Right lobe of liver (tissue), 6 donors: ENCODE measurements around the gene UNKL. TPM values are rescaled to one million over a fixed set of nuclear protein-coding genes. Genes with fewer than 3 reads are reported as not detected.

Source experiments
- ATAC-seq, 4 donors: fragments of 200-7000 bp; cut with Tn5 transposase; one replicate each; pipeline ENCODE4 v1.9.1; 2020; ENCODE audit warnings: mild to moderate bottlenecking in 4 of 4, moderate library complexity in 4 of 4
- DNase-seq, 3 donors: peaks; one replicate each; pipeline ENCODE4 v3.0.0-alpha.2; 2020
- H3K27ac ChIP-seq, 3 donors: fragments of 200-600 bp; one replicate each; pipeline ENCODE4 v1.8.0; 2022
- H3K27me3 ChIP-seq, 2 donors: fragments of 200-600 bp; one replicate each; pipeline ENCODE4 v1.8.0; 2022
- H3K36me3 ChIP-seq, 4 donors: fragments of 200-600 bp; sonication (generic) in 1 of 4; one replicate each; pipeline versions ENCODE4 v1.5.1 to v1.8.0; 2017 to 2022; ENCODE audit warnings: control low read depth in 1 of 4
- H3K4me1 ChIP-seq, 4 donors: fragments of 200-600 bp; sonication (generic) in 1 of 4; one replicate each; pipeline versions ENCODE4 v1.5.1 to v1.8.0; 2017 to 2022; ENCODE audit warnings: control low read depth in 1 of 4
- H3K4me3 ChIP-seq, 3 donors: fragments of 200-600 bp; one replicate each; pipeline ENCODE4 v1.8.0; 2022
- H3K9me3 ChIP-seq, 4 donors: fragments of 200-600 bp; sonication (generic) in 1 of 4; one replicate each; pipeline versions ENCODE4 v1.5.1 to v1.8.0; 2017 to 2022; ENCODE audit warnings: control low read depth in 1 of 4
- CTCF ChIP-seq, 4 donors: fragments of 200-600 bp in 3 of 4; fragments of 450-650 bp in 1 of 4; IDR thresholded peaks; one replicate each; pipeline versions ENCODE4 v1.5.1 to v1.8.0; 2016 to 2022; ENCODE audit warnings: antibody characterized with exemption in 4 of 4, mild to moderate bottlenecking in 2 of 4
- POLR2A ChIP-seq: fragments of 450-650 bp; IDR thresholded peaks from one replicate; pipeline ENCODE4 v1.6.1; 2017; ENCODE audit warnings: antibody characterized with exemption, mild to moderate bottlenecking
- WGBS: methylation state at CpG from one replicate; pipeline ENCODE4 v1.1.6; 2018; ENCODE audit warnings: low coverage, low lambda C conversion rate; ENCODE audit not compliant: insufficient coverage; ENCODE audit errors: missing lambda C conversion rate; 5-methylcytosine and 5-hydroxymethylcytosine counted together
- intact Hi-C, 2 donors: fragments of 100-400 bp; cut with DNase I; formaldehyde crosslinking; loops; one replicate each; pipeline versions ENCODE4 v1.11.2 to v1.14.1; 2022
- total RNA-seq, 6 experiments: library from RNA; depleted of rRNA in 2 of 6; stranded (reverse); fragments of >200 nt in 2 of 6; fragmentation: NEBNext Ultra II Directional in 3 of 6; extraction: Animal tissue kit (Norgen Biotek cat#: 25700) in 3 of 6; gene quantifications; one replicate each; pipeline versions ENCODE4 v1.1.0 to v1.2.4, GENCODE V29; 2016 to 2023
- donor health status: DM: no; HTN: yes; CAD: no.
- donor health status: DM: no; HTN: no; CAD: no.
- donor health status: DM: no; HTN: no; CAD: no.
- donor health status: DM: no; HTN: yes; CAD: no.
- donor health status: DM: no; HTN: yes; CAD: no.

The UNKL gene
- total RNA-seq, 6 experiments from 2014 or later: 9.0 to 14.2 (median 12.0) TPM

DNA sequence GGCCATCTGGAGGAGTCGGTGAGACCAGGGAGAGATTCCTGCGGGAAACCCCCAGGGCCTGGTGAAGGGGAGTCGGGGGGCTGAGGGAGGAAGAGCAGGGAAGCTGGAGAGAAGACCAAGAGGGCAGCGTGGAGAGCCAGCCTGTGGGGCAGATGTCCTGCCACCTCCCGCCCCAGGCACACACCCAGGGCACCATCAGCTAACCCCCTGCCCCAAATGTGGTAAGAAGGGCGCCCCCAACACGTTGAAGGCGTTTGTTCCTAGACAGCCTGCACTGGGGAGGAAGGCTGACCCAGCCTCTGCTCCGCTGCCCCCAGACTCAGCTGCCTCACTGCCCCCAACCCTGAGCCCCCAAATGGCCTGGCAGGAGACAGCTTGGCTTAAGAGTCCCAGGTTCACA lies 79.8 kb downstream of the UNKL start:
- Histone ChIP-seq H3K4me3 (no peak overlapping the region), H3K27me3 (peaks cover 0 to 8% of the 10 kb centered on the region in 2 donors)

DNA sequence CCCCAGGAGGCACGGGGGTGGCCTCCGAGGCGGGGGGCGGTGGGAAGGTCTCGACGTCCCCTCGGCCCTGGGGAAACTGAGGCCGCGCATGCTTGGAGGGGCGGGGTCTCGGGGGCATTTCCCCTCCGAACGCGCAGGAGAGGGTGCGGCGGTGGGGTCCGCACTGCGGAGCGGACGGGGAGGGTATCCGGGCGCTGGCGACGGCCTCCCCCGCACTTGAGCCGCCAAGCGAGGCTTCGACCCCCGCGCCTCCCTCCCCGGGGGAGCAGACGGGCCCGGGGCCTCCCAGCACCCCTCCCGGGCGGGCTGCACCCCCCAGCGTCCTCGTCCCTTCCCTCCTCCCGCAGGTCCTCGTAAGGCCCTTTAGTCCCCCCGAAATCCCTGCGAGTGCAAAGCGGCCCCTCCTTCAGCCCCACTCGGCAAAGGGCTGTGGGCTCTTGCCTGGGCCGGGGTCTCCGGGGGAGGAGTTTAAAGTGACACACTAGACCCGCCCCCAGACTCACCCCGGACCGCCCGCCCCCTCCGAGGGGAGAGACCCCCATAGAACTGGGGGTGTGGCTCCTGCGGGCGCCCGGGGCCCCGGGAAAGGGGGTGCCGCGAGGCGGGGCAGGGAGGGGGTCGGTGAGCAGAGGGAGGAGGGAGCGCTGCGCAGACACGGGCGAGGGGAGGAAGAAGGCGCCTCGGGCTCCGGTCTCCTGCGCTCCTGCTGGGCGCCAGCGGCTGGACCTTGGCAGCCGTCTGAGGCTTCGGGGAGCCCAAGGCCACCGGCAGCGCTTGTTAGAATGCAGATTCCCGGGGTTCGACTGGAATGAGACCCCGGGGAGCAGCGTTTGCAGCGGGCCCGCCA lies 80.4 kb downstream of the UNKL start:
- ATAC-seq: no peak
- peak overlapping the region; percentile 21 to 39 (median 22) for H3K4me3 ChIP-seq
- intact Hi-C loops: no loop called here
- no peaks in the 10 kb centered on the region for H3K36me3 ChIP-seq
- H3K4me1 ChIP-seq: peaks cover 0 to 24% (median 9%) of the 10 kb centered on the region in 4 donors
- 0% methylated on average over 20 of the region's 78 CpGs for WGBS
- peaks cover 0 to 8% of the 10 kb centered on the region in 2 donors for H3K27me3 ChIP-seq
- H3K27ac ChIP-seq: no peak overlapping the region
- TF ChIP-seq CTCF (IDR thresholded peaks at IDR 0.05): no peak
- no peak for TF ChIP-seq POLR2A
- no peaks in the 10 kb centered on the region for H3K9me3 ChIP-seq
- no peak for DNase-seq

More for the DNA sequence above, 79.8 kb downstream of the UNKL start:
- no peaks in the 10 kb centered on the region for H3K36me3 ChIP-seq
- TF ChIP-seq POLR2A (no peak), CTCF (IDR thresholded peaks at IDR 0.05) (no peak)
- DNase-seq (no peak), ATAC-seq (no peak)
- 24% methylated on average over 4 of the region's 9 CpGs for WGBS
- H3K27ac ChIP-seq: no peak overlapping the region
- no peaks in the 10 kb centered on the region for H3K9me3 ChIP-seq
- intact Hi-C loops: no loop called here
- peaks cover 0 to 24% (median 9%) of the 10 kb centered on the region in 4 donors for H3K4me1 ChIP-seq

GRCh38 chr16:1333149-1333812 lies 81.2 kb downstream of the UNKL start, which contains the start of gene BAIAP3:
TSS of gene BAIAP3 (plus strand) at chr16:1333645. CDS start at chr16:1338550, 4,905 bp downstream.
- peak in 1 of 3 donors; percentile 65 for DNase-seq
- WGBS: 0% methylated on average over 3 of the region's 83 CpGs
- peak within 1 kb of the TSS in 1 of 3 donors; percentile 29 for H3K27ac ChIP-seq
- H3K4me1 ChIP-seq: peaks cover 0 to 24% (median 9%) of the 10 kb centered on the region in 4 donors
- no peaks in the 10 kb centered on the region for H3K36me3 ChIP-seq
- intact Hi-C loops: no loop called here
- peak; percentile 60 to 77 (median 64) for ATAC-seq
- H3K27me3 ChIP-seq: peaks cover 0 to 8% of the 10 kb centered on the region in 2 donors
- TF ChIP-seq POLR2A (peak; percentile 37), CTCF (IDR thresholded peaks at IDR 0.05) (no peak)
- H3K4me3 ChIP-seq: peak within 1 kb of the TSS; percentile 21 to 39 (median 22)
- H3K9me3 ChIP-seq: no peaks in the 10 kb centered on the region

- TF ChIP-seq CTCF (IDR thresholded peaks at IDR 0.05) (no peak), POLR2A (no peak)
- Histone ChIP-seq H3K36me3 (no peaks in the 10 kb centered on the region), H3K9me3 (no peaks in the 10 kb centered on the region), H3K27me3 (peaks cover 0 to 8% of the 10 kb centered on the region in 2 donors), H3K4me3 (peak overlapping the region; percentile 20 to 39 (median 21)), H3K4me1 (peaks cover 0 to 24% (median 9%) of the 10 kb centered on the region in 4 donors), H3K27ac (peak overlapping the region in 1 of 3 donors; percentile 29)
- DNase-seq (no peak), ATAC-seq (no peak)
- WGBS: 8% methylated on average over 10 of the region's 26 CpGs
- intact Hi-C loops: no loop called here
Observed at GRCh38 chr16:1332618-1333148, 81.8 kb downstream of the UNKL start.
